ENCODE data around the gene ACTRT1. TPM values are rescaled to one million over a fixed set of nuclear protein-coding genes. Genes with fewer than 3 reads are reported as not detected.

The ACTRT1 gene
- total and polyA plus RNA-seq, 2 of the 13 experiments (the other 11 are each of a cell fraction or from before 2014, with no cell fraction given), result not detected

GRCh38 chrX:128078545-128078944, 26.3 kb upstream of the ACTRT1 start:
- in situ Hi-C loops (cut with HindIII; ENCODE audit: extremely low pct_ligation_motif_present, low pct_unique_long_range_greater_than_20kb) (no loop called here), intact Hi-C loops (cut with micrococcal nuclease; ENCODE audit: unreplicated experiment) (no loop called here)
- H4K20me1 ChIP-seq (ENCODE audit: insufficient read depth, low read length), result no peaks in the 10 kb centered on the region
- H3K27ac ChIP-seq (ENCODE audit: extremely low read length, insufficient read depth, low read length), result no peak overlapping the region
- TF ChIP-seq ZBTB14 (CRISPR knock-in tag; IDR thresholded peaks at IDR 0.05) (no peak), ISX (CRISPR knock-in tag; conservative IDR thresholded peaks at IDR 0.05) (no peak), GLI4 (CRISPR knock-in tag; IDR thresholded peaks at IDR 0.05; ENCODE audit: borderline replicate concordance) (no peak)
- no peaks in the 10 kb centered on the region for H3K27me3 ChIP-seq (ENCODE audit: control insufficient read depth in 1 of 2, insufficient read depth in 2 of 2, low read length in 2 of 2)
- DNase-seq (ENCODE audit: low spot score) (no peak), ATAC-seq (no peak), FAIRE-seq (no peak)
- POLR2A ChIA-PET, result no interaction called here
- H3K4me3 ChIP-seq (replicated peaks in 1 of 3; ENCODE audit: insufficient read depth in 1 of 3, low read depth in 2 of 3, low read length in 3 of 3), result no peak overlapping the region
- no peaks in the 10 kb centered on the region for H3K9me3 ChIP-seq (ENCODE audit: low read length)
- CTCF ChIA-PET (ENCODE audit: low intra/inter-chr PET ratio, low total read pairs), result no interaction called here
- BruUV-seq (replicated peaks), result no TSS peak
- no peaks in the 10 kb centered on the region for H3K36me3 ChIP-seq (replicated peaks in 1 of 2; ENCODE audit: control insufficient read depth in 1 of 2, insufficient read depth in 2 of 2, low read length in 2 of 2)
- no peaks in the 10 kb centered on the region for H3K79me2 ChIP-seq (ENCODE audit: insufficient read depth, low read length)
- H3K4me2 ChIP-seq (ENCODE audit: low read depth, low read length), result no peak overlapping the region
- no peak overlapping the region for H2AFZ ChIP-seq (ENCODE audit: low read length)
- H3K9ac ChIP-seq (ENCODE audit: insufficient read depth, low read depth, low read length), result no peak overlapping the region
- H3K4me1 ChIP-seq (ENCODE audit: insufficient read depth, low read length), result no peaks in the 10 kb centered on the region
- 3% methylated on average over 2 of the region's 2 CpGs for WGBS (ENCODE audit: low lambda C conversion rate)

- Histone ChIP-seq H4K20me1 (ENCODE audit: insufficient read depth, low read length) (no peaks in the 10 kb centered on the region), H3K9me3 (ENCODE audit: low read length) (peaks cover 8% of the 10 kb centered on the region), H3K4me3 (replicated peaks in 1 of 3; ENCODE audit: insufficient read depth in 1 of 3, low read depth in 2 of 3, low read length in 3 of 3) (no peak overlapping the region), H3K27me3 (ENCODE audit: control insufficient read depth in 1 of 2, insufficient read depth in 2 of 2, low read length in 2 of 2) (no peaks in the 10 kb centered on the region), H3K79me2 (ENCODE audit: insufficient read depth, low read length) (no peaks in the 10 kb centered on the region), H3K36me3 (replicated peaks in 1 of 2; ENCODE audit: control insufficient read depth in 1 of 2, insufficient read depth in 2 of 2, low read length in 2 of 2) (no peaks in the 10 kb centered on the region), H2AFZ (ENCODE audit: low read length) (no peak overlapping the region), H3K4me2 (ENCODE audit: low read depth, low read length) (no peak overlapping the region), H3K4me1 (ENCODE audit: insufficient read depth, low read length) (no peaks in the 10 kb centered on the region), H3K27ac (ENCODE audit: extremely low read length, insufficient read depth, low read length) (no peak overlapping the region), H3K9ac (ENCODE audit: insufficient read depth, low read depth, low read length) (no peak overlapping the region)
- 5% methylated on average over 2 of the region's 2 CpGs for WGBS (ENCODE audit: low lambda C conversion rate)
- BruUV-seq (replicated peaks), result no TSS peak
- ChIA-PET CTCF (ENCODE audit: low intra/inter-chr PET ratio, low total read pairs) (no interaction called here), POLR2A (no interaction called here)
- DNase-seq (ENCODE audit: low spot score), result no peak
- intact Hi-C loops (cut with micrococcal nuclease; ENCODE audit: unreplicated experiment) (no loop called here), in situ Hi-C loops (cut with HindIII; ENCODE audit: extremely low pct_ligation_motif_present, low pct_unique_long_range_greater_than_20kb) (no loop called here)
- ATAC-seq, result no peak
- no peak for FAIRE-seq
- TF ChIP-seq ZFP36L1 (CRISPR knock-in tag; IDR thresholded peaks at IDR 0.05) (no peak), ATF4 (CRISPR knock-in tag; IDR thresholded peaks at IDR 0.05) (no peak), ZMYM3 (CRISPR knock-in tag; IDR thresholded peaks at IDR 0.05) (no peak), ZNF678 (CRISPR knock-in tag; IDR thresholded peaks at IDR 0.05) (no peak), SMAD9 (CRISPR knock-in tag; IDR thresholded peaks at IDR 0.05) (no peak), ZNF263 (CRISPR knock-in tag; IDR thresholded peaks at IDR 0.05) (no peak), ZNF580 (CRISPR knock-in tag; IDR thresholded peaks at IDR 0.05; ENCODE audit: borderline replicate concordance, low read depth) (no peak), ZNF513 (CRISPR knock-in tag; conservative IDR thresholded peaks at IDR 0.05) (no peak), SALL1 (CRISPR knock-in tag; IDR thresholded peaks at IDR 0.05) (no peak), ZNF597 (CRISPR knock-in tag; IDR thresholded peaks at IDR 0.05) (no peak), PLRG1 (conservative IDR thresholded peaks at IDR 0.05) (no peak), ATF7-NPFF (CRISPR knock-in tag; IDR thresholded peaks at IDR 0.05; ENCODE audit: low read depth) (no peak), ARNTL (CRISPR knock-in tag; IDR thresholded peaks at IDR 0.05) (no peak)
Observed at GRCh38 chrX:128057421-128057820, 5.2 kb upstream of the ACTRT1 start.

Data from HepG2 (cell line).